ENCODE results near the gene REELD1. TPM values are rescaled to one million over a fixed set of nuclear protein-coding genes. Genes with fewer than 3 reads are reported as not detected.

Gene REELD1
- total and polyA plus RNA-seq, 9 of the 15 experiments (the other 6 are each of a cell fraction or from before 2014, with no cell fraction given) = not detected

GRCh38 chr4:146237092-146237491, 22.8 kb downstream of the REELD1 start (continued):
- TF ChIP-seq PTRF (tag; IDR thresholded peaks at IDR 0.05) = no peak
- TF ChIP-seq MED1 (CRISPR knock-in tag; IDR thresholded peaks at IDR 0.05; ENCODE audit: borderline replicate concordance) = no peak

- ChIA-PET POLR2A (no interaction called here), CTCF (ENCODE audit: low intra/inter-chr PET ratio) (no interaction called here)
- H3K4me2 ChIP-seq (ENCODE audit: insufficient read depth, low read length) = no peak overlapping the region
- no peaks in the 10 kb centered on the region for H3K36me3 ChIP-seq (ENCODE audit: control insufficient read depth, insufficient read depth, low read length)
- H4K20me1 ChIP-seq (replicated peaks; ENCODE audit: control insufficient read depth, insufficient read depth, low read length) = no peaks in the 10 kb centered on the region; the same call in 1 of the 2 replicates
- no peaks in the 10 kb centered on the region for H3K79me2 ChIP-seq (ENCODE audit: control insufficient read depth, insufficient read depth, low read length)
- TF ChIP-seq ELF4 (CRISPR knock-in tag; IDR thresholded peaks at IDR 0.05) (no peak), ETS1 (conservative IDR thresholded peaks at IDR 0.05; ENCODE audit: control insufficient read depth, low read depth, low read length) (no peak), ZNF395 (CRISPR knock-in tag; IDR thresholded peaks at IDR 0.05) (no peak), POLR2B (IDR thresholded peaks at IDR 0.05; ENCODE audit: low read depth, partially characterized antibody) (no peak)
- DNase-seq (ENCODE audit: extremely low read depth in 1 of 4, low spot score in 3 of 4) (no peak), ATAC-seq (no peak), FAIRE-seq (no peak)
- no peaks in the 10 kb centered on the region for H3K9me3 ChIP-seq (replicated peaks; ENCODE audit: control insufficient read depth, insufficient read depth, low read depth, low read length)
- intact Hi-C loops (cut with micrococcal nuclease) (no loop called here), in situ Hi-C loops (cut with MboI) (no loop called here)
- H3K4me3 ChIP-seq = no peak overlapping the region
- peaks cover 0 to 34% of the 10 kb centered on the region in 2 experiments; a peak in 3 of 5 replicates for H3K27me3 ChIP-seq (ENCODE audit: control insufficient read depth in 2 of 2, insufficient read depth in 2 of 2, low read length in 2 of 2)
- H3K4me1 ChIP-seq (replicated peaks in 1 of 2; ENCODE audit: control insufficient read depth in 2 of 2, insufficient read depth in 2 of 2, low read length in 2 of 2) = 0 out of 5 replicates have a peak, but pooled peaks cover 0 to 3% of the 10 kb centered on the region in 2 experiments
- H3K27ac ChIP-seq (ENCODE audit: extremely low read depth, low read depth, low read length) = no peak overlapping the region
- BruUV-seq (replicated peaks) = no TSS peak
- no peak overlapping the region for H2AFZ ChIP-seq (ENCODE audit: low read depth, low read length)
- no peak overlapping the region for H3K9ac ChIP-seq (ENCODE audit: insufficient read depth in 1 of 2, low read depth in 2 of 2, low read length in 2 of 2)
- WGBS (ENCODE audit: insufficient coverage, low coverage, missing lambda C conversion rate) = 8% methylated on average over 3 of the region's 3 CpGs
- no peaks in the 10 kb centered on the region for H3K9me1 ChIP-seq (ENCODE audit: control insufficient read depth, insufficient read depth, low read length)
Measured at GRCh38 chr4:146238107-146238506, 23.8 kb downstream of the REELD1 start.

Data from K562 (cell line).